Measurements from ENCODE around the gene MICALL2.

The MICALL2 gene

DNA sequence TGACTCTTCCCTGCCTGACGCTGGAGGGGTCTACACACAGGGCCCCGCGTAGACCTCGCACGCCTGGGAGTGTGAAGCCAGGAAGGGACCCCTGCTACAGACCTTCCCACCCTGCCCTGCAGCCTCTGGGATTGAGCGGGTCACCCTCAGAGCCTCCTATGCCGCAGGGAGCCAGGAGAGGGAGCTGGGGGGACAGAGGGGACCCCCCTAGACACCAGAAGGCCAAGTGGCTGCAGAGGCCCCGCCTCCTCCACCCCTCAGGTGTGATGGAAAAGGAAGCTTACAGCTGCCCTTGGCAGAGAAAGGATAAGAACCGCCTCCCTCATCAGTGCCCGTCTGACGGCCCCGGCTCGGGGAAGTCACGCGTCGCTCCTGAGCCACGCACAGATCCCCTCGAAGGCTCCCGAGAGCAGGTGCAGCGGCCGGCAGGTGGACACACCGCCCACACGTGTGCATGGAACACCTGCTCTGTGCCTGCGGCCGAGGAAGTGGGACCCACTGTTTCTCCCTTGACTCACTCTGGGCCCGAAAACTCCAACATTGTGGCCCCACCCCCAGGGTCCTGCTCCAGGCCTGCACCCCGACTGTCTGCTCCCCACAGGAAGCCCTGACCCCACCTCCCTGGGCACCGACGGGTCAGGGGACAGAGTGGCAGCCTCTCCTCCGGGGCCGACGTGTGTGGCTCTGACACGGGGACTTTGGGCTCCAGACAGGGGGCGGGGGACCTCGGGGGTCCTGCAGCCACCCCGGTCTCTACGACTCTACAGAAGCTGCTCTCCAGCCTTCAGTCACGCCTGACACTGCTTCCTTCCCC is 73.3 kb downstream of the MICALL2 start:
- FAIRE-seq (no peak), DNase-seq (ENCODE audit: insufficient read length, low spot score) (no peak)
- no peak for TF ChIP-seq CTCF (IDR thresholded peaks at IDR 0.05; ENCODE audit: insufficient read depth, missing control alignments)

- DNase-seq (ENCODE audit: insufficient read length, low spot score) (no peak), FAIRE-seq (no peak)
- TF ChIP-seq CTCF (IDR thresholded peaks at IDR 0.05; ENCODE audit: insufficient read depth, missing control alignments) = no peak
Observed at GRCh38 chr7:1385086-1385808, 74.0 kb downstream of the MICALL2 start.

Measured in D721Med (cell line).